Stimulated activated CD4-positive, alpha-beta T cell treated with anti-CD3 and anti-CD28 coated beads, Interleukin-4, amount 100 ng/mL, for 1 hour (primary cell): ENCODE data around the gene CHD2.
"Not testable (repeated sequence)": the region's sequence is repeated elsewhere in the genome, so short reads cannot be mapped to it uniquely, and the experiment has no call there.

Experiments
- DNase-seq: peaks from one replicate; pipeline ENCODE4 v3.0.0-alpha.2; 2020

The CHD2 gene

DNA sequence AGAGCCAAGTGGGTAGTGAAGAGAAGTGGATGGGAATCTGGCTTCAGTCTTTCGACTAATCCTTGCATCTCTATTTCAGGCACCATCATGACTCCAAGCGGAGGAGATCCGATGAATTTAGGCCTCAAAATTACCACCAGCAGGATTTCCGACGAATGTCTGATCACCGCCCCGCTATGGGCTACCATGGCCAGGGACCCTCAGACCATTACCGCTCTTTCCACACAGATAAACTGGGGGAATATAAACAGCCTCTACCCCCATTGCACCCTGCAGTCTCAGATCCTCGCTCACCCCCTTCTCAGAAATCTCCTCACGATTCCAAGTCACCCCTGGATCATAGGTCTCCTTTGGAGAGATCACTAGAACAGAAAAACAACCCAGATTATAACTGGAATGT lies 124.2 kb downstream of the CHD2 start:
- DNase-seq: no peak

DNA sequence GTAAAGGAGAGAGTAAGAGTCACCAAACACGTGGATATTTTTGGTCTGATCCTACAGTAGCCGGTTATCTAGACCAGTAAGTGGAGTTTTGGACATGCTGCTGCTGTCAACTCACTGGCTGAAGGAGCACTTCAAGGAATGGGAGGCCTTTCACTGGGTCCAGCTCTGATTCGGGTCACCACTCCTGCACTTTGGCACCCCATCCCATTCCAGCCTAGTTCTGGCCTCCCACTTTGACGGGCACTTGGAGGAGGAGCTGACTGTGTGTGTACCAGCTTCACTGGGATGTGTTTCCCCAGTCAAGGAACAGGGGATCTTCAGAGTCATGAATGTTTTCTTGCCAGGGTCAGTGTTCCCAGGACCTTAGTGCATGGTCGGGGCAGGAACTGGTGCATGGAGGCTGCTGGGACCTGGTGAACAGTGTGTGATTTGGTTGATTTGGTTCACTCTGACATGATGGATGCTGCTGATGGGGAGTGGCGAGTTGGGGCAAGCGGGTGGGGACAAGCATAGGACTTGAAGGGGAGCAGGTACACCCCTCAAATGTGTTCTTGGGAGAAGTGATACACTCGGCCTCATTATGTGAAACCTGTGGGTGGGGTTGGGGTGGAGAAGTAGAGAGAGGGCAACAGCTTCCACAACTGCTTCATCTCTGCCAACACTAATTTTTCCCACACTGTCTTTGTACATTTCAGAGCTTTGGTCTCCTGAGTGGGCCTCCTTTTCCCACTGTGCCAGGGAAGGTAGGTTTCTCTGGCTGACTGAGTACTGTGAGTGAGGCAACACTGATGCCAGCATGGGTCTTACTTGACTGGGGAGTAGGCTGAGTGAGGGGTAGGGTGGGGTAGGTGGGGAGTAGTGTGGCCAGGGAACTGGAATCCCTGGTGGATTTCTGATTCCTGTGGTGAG lies 124.8 kb downstream of the CHD2 start:
- no peak for DNase-seq

DNA sequence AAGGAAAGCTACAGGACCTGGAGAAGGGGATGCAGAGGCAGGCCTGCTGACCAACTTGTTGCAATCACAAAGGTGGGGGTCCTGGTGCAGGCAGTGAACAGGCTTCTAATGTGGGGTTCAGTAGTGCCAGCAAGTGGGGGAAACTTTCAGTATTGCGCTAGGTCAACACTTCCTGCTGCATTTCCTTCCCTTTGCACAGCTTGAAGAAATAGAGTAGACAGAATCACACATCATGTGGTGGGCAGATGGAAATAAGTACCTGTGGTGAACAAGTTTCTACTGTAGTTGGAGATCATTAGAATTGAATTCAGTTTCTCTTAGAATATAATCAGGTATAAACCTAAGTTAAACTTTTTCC lies 125.5 kb downstream of the CHD2 start:
- DNase-seq: no peak

DNA sequence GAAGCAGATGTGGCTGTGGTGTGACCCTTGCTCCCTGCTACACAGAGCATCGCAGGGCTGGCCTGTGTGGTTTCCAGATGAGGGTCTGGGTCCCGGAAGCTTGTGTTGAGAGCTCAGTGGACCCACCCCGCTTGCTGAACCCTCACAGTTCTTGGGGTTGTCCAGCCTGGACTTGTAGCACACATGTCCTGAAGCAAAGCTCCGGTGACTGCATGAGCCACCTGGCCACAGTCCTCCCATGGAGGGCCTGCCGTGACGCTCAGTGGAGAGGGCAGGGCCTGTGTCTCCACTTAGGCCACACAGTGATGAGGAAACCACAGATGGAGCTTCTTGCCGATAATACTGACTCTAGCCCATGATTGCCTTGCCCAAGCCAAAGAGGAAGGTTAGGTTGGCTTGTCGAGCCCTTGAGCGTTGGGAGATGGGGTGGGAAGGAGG lies 126.3 kb downstream of the CHD2 start:
- DNase-seq: no peak

DNA sequence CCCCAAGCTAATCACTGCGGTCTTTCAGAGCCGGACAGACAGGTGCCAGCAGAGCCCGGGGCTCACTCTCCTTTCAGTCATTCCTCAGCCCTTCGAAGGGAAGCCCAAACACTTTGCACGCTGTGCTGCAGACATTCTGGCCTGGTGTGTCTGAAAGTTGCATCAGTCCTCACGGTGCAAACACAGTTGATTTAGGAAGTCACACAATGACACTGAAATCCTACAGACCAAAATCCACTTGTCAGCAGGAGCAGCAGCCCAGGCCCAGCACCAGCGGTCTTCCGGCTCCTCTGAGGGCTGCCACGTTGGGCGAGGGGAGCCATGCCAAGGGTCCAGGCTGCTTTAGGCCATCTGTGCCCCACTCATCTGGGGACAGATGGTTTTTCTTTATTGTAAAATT lies 127.3 kb downstream of the CHD2 start:
- no peak for DNase-seq

DNA sequence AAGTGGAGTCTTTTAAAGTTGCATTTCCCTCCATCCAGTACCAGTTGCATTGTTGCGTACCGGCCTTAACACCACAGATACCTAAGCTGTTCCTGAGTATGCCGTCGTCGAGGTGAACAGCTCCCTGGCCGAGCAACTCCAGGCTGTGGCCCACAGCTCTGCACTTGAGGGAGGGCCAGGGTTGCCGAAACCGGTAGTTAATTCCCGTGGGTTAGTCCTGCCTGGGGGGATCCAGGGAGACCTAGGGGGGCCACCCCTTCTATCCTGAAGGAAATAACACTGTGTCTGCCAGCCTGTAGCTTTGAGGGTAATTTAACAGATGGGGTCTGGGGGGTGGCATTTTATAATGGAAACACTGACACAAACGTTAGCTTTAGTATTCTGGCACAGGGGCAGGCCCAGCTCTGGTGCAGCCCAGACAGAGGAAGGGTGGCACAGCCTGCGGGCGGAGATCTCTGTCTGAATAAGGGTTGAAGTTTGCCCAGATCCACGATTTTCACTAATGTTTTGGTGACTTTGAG lies 128.0 kb downstream of the CHD2 start:
- DNase-seq: no peak

DNA sequence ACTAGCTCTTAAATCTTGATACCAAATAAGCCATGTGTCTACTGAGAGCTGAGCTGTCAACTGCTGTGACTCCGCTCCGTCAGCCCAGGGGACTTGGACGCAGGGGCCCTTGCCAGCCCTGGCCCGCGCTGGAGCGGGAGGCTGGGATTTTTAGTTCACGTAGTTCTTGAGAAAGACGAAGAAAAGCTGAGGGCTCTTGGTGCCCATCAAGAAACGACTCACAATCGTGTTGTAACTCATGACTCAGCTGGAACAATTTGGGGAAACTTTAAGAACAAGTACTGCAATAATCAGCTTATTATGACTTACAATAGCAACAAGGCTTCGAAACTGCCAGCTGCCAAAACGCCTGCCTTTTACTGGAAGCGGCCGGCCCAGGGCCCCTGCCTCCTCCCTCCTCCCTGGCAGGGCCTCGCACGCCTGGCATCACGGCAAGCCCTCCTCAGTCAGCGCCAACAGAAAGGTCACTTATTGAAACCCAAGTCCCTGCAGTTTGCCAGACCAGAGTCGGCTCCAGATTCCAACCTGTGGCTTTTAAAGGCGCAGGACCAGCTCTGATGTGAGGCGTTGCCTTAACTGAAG lies 128.6 kb downstream of the CHD2 start:
- no peak for DNase-seq

DNA sequence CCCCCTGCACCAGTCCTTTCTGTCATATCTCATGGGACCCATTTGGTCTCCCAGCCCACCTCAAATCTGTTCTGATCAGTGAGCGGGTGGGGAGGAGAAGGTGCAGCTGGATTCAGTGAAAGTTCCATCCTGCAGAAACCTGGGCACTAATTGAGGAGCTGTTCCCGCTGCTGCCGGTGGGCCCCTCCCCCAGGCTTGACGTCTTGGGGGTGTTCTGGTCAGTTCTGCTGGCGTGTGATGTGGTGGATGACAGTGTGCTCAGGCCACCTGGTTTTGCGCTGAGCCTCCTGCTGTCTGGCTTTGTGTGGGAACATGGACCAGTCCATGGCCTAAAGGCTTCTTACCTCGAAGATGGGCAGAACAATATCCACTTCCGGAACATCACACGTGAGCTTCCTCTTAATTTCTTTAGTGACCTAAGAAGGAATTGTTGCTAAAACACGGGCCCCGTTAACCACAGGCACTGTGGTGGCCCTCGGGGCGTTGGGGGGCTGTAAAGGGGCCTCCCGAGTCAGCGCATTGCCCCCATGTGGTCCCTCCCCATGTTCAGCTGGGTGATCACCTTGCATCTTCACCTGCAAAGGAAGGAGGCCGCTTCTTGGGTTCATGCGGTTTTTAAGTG lies 129.2 kb downstream of the CHD2 start:
- no peak for DNase-seq

DNA sequence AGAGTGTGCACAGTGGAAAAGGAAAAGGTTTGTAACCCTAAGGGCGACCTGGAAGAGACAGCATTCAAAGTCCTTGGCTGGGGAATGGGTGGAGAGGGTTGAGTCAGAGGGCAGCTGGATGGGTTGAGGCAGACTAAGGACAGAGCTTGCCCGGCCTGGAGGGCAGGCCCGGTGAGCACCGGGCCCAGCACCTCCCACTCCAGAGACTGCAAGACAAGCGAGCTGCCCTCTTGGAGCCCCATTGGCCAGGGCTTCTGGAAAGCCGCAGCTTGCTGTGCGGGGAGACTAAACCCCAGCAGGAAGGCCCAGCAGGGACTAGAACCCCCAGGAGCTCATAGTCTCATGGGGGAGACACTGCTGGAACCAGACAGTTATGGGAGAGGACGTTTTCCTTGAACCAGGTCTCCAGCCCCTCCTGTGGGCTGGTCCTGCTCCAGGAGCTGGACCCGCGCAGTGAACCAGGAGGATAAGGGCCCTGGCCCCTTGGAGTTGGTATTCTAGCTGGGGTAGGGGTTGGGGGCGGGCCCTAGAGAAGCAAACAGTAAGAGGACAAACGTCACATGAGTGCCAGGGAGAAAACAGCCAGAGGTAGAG lies 129.8 kb downstream of the CHD2 start:
- DNase-seq: no peak

DNA sequence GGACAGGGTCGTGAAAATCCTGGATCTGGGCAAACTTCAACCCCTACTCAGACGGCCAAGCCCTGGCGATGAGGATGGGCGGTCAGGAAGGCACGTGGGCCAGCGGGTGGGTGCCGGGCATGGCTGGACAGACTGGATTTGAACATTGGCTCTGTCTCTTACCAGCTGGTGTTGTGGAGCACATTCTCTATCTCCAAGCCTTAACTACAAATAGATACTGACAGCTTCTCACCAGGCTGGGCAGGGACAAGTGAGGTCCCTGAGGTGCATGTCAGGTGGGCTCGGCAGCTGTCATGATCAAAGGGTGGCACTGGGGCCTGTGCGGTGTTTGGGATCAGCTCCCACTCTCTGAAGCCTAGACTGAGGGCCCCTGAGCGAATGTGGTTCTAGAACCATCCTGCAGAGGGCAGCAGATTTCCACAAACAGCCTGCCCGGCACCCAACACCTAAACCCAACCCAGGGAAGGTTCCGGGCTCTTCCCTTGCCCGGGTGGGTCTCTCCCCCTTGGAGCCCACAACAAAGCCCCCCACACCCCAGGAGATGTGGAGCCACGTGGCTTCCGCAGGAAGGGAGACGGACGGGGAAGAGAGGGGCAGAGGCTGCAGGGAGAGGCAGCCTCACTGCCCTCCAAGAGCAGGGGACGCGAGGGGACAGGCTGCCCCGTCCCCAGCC lies 130.4 kb downstream of the CHD2 start:
- DNase-seq: peak; percentile 63

DNA sequence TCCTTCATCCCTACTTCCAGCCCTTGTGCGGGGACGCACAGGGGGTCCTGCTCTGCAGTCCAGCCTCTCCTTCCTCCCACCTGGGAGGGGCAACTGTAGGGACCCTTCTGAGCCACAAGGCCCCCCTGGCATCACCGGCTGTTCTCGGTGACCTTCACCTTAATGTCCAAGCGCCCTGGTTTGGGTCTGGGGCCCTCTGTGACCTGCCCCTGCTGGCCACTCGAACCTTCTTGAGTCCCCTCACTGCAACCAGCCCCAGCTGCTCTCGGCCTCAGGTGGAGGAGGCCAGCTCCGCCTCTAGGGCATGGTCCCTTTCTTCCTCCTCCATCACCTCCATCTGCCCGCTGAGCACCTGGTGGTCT lies 131.0 kb downstream of the CHD2 start:
- DNase-seq: no peak

DNA sequence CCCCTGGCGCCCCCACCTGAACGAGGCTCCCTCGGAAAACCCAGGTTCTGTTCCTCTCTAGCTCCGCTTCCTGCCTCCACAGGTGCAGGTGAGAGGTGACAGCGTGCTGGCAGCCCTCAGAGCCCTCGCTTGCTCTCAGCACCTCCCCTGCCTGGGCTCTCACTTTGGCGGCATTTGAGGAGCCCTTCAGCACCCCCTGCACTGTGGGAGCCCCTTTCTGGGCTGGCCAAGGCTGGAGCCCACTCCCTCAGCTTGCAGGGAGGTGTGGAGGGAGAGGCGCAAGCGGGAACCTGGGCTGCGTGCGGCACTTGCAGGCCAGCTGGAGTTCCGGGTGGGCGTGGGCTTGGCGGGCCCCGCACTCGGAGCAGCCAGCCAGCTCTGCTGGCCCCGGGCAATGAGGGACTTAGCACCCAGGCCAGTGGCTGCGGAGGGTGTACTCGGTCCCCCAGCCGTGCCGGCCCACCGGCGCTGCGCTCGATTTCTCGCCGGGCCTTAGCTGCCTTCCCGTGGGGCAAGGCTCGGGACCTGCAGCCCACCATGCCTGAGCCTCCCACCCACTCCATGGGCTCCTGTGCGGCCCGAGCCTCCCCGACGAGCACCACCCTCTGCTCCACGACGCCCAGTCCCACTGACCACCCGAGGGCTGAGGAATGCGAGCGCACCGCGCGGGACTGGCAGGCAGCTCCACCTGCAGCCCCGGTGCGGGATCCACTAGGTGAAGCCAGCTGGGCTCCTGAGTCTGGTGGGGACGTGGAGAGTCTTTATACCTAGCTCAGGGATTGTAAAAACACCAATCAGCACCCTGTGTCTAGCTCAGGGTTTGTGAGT lies 131.6 kb downstream of the CHD2 start:
- not testable (repeated sequence) for DNase-seq

DNA sequence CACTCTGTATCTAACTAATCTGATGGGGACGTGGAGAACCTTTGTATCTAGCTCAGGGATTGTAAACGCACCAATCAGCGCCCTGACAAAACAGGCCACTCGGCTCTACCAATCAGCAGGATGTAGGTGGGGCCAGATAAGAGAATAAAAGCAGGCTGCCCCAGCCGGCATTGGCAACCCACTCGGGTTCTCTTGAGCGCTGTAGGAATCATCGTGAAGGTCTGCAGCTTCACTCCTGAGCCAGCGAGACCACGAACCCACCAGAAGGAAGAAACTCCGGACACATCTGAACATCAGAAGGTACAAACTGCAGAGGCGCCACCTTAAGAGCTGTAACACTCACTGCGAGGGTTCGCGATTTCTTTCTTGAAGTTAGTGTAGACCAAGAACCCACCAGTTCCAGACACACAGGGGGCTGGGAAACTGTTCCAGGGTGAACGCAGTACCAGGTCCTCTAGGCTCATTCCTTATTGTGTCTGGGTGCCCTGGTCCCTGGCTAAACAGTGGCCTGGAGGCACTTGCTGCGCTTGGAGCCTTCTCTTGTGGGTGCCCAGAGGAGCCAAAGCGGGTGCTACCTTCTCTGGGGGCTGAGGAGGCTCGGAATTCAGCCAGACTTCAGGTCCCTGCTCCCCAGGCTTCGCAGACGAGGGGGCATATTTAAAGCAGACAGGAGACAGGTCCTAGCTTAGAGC lies 132.5 kb downstream of the CHD2 start:
- DNase-seq: not testable (repeated sequence)

DNA sequence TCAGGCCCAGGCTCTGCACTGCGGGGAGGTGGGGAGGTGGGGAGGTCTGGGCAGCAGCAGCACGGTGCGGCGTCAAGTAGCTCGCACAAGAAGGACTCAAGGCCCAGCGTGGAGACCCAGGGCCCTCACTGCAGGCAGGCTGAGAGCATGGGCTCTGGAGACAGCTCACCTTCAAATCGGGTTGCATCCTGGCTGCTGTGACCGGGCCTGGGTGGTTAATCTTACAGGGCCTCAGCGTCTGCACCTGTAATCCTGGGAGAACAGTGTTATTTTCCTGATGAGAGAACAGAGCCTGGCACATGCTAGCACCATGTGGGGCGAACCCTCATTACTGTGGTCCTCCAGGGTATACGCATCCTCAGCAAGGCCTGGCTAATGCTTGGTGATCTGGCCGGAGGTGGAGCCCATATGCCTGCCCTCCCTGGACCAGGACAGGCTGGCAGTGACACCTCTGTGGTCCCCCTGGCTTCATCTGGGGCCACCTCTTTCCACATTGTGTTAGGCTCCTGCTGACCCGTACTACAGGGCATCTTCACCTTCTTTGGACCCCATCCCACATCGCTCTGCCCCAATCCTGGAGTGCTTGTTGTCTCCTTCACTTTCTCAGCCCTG lies 133.4 kb downstream of the CHD2 start:
- DNase-seq: no peak

DNA sequence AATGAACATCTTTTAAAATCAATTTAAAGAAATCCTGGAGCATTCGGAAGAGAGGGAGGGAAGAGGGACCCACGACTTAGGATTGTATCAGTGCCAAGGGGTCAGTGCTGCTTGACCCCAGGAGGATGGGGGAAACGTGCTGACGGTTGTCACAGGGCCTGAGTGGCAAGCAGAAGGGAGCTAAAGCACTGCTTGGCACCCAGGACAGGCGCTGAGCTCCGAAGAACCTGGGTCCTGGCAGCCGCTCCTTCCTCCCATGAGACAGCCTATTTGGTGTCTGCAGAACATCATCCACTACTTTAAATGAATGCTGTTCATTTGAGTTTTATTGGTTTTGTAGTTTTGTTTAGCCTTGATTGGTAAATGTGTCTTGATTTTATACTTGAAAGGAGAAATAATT lies 134.4 kb downstream of the CHD2 start:
- DNase-seq: no peak

DNA sequence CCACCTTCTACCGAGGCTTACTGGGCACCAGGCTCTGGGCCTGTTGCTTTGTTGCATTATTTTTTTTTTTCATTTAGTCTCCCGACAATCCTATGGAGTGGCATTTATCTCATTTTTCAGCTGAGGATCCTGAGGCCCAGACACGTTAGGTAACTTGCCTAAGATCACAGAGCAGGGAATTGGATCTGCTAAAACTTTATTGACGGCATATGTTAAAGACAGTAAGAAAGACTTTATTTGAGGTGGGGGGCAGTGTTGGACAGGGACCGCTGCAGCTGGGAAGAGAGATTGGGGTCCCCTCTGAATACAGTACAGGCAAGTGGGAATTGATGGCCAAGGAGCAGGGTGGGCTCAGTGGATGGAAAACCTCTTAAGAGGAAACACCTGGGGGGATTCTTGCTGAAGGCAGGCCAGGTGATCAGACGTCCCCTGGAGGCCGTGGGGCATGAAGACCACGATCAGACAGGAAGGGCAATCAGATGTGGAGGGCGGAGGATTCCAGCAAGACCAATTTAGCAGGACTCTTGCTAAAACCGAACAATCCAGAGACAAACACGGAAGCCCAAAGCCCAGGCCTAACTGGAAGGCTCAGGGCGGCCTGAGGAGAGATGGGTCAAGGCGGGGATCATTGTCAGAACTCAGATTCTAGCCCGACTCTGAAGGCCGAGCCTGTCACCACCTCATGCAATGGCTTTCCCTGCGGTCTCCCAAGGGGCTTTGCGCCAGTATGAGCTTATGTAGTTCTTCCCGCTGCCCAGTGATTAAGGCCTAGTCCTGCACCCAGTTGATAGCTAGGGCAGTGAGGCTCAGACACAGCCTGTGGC lies 135.2 kb downstream of the CHD2 start:
- DNase-seq: no peak

DNA sequence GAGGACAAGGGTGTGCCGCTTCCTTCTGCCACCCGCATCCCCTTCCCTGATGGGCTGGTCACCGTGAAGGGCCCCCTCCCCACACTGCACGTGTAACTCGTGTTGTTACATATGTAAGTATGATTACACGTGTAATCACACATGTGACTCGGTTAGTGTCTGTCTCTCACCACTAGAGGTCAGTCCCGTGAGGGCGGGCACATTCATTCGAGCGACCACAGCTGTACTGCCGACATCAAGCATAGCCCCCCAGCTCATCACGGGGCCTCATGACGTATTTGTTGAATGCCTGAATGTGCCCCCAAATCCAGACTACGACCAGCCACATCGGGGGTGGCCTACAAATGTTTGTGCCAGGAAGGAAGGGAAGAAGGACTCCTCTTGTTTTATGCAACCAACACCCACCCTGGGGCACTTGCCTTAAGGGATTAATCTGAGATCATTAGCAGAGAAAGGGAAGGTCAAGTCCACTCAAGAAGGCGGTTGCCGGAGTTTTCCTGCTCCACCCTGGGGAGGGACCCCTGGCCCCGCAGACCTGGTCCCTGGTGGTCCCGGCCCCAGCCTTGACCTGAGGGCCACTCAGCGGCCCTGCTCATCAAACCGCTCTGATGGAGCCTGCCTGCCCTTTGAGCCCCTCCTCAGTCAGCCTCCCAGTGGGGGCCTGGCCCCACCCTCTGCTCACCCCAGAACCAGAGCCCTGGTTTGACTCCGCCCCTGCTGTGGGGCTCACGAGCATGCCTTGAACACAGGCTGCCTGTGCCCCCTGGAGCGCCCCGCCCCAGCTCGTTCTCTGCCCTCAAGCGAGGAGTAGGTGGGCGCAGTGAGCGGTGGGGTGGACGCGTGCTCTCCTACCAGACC lies 136.1 kb downstream of the CHD2 start:
- peak; percentile 44 for DNase-seq

DNA sequence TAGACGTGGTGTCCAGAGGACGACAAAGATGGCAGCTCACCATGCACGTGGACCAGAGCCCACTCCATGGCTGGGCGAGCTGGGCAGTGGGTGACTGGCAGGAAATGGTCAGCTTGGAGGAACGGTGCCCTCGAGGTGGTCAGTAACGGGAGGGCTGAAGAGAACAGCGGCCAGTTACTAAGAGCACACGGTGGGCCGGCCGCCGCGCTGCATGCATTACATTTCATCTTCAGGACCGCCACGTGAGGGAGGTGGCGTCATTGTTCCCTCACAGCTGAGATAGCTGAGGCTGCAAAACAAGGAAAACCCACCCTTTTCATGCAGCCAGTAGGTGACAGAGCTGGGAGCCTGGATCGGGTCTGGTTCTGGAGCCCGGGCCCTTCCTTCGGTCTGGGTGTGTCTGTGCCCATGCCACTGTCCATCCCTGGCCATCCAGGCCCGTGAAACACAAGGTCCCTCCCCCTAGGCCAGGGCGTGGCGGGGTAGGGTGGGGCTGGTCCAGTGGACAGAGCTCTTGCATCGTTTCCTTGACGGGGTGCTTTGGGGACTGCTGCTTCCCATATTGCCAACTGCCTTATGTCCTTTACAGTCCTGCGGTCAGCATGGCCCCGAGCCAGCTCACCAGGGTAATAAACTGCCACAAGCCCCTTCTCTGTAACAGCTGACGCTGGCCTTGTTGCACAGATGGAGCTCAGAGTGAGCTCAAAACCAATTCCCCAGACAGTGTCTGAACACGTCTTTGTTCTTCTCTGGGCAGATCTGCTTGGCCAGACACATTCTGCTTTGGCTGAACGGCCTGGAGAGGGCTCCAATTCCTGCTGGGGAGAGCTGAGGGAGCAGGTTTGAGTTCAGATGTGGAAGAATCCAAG lies 137.1 kb downstream of the CHD2 start:
- no peak for DNase-seq
